HFFc6 (cell line): ENCODE results near the gene P3H3. TPM values are rescaled to one million over a fixed set of nuclear protein-coding genes. Genes with fewer than 3 reads are reported as not detected.

Experiments
- DNase-seq: peaks from one replicate; pipeline ENCODE4 v3.0.0-alpha.2; 2018
- H3K27ac Mint-ChIP-seq: 2 replicates; pipeline ENCODE4 v1.8.0; 2020; ENCODE audit warnings: mild to moderate bottlenecking, mixed read lengths
- H3K27me3 Mint-ChIP-seq: 2 replicates; pipeline ENCODE4 v1.8.0; 2021; ENCODE audit warnings: mild to moderate bottlenecking, moderate library complexity, mixed read lengths; ENCODE audit not compliant: insufficient read depth
- H3K36me3 Mint-ChIP-seq: 2 replicates; pipeline ENCODE4 v1.8.0; 2021; ENCODE audit warnings: low read depth, mixed read lengths
- H3K4me1 Mint-ChIP-seq: 2 replicates; pipeline ENCODE4 v1.8.0; 2020; ENCODE audit warnings: low read depth, mixed read lengths
- H3K4me3 Mint-ChIP-seq: 2 replicates; pipeline ENCODE4 v1.8.0; 2020; ENCODE audit warnings: mild to moderate bottlenecking, moderate library complexity, mixed read lengths
- H3K9me3 Mint-ChIP-seq: 2 replicates; pipeline ENCODE4 v1.8.0; 2020; ENCODE audit warnings: mild to moderate bottlenecking, mixed read lengths
- total RNA-seq, 6 experiments: library from RNA; stranded (reverse); fragmentation: NEBNext Ultra II Directional; extraction: Animal tissue kit (Norgen Biotek cat#: 25700); gene quantifications; 2 replicates in 1 of 6; 3 replicates in 5 of 6; pipeline ENCODE4 v1.2.3, GENCODE V29; 2021
- TF ChIP-seq, protein P1 (sequence below): fragments of 200-600 bp; sonication (generic); IDR thresholded peaks from 2 replicates; pipeline ENCODE4 v1.5.0; 2021; ENCODE audit warnings: antibody characterized with exemption, mild to moderate bottlenecking

P3H3 gene
- total RNA-seq, 6 experiments from 2014 or later: 94.0 to 109 (median 103) TPM

DNA sequence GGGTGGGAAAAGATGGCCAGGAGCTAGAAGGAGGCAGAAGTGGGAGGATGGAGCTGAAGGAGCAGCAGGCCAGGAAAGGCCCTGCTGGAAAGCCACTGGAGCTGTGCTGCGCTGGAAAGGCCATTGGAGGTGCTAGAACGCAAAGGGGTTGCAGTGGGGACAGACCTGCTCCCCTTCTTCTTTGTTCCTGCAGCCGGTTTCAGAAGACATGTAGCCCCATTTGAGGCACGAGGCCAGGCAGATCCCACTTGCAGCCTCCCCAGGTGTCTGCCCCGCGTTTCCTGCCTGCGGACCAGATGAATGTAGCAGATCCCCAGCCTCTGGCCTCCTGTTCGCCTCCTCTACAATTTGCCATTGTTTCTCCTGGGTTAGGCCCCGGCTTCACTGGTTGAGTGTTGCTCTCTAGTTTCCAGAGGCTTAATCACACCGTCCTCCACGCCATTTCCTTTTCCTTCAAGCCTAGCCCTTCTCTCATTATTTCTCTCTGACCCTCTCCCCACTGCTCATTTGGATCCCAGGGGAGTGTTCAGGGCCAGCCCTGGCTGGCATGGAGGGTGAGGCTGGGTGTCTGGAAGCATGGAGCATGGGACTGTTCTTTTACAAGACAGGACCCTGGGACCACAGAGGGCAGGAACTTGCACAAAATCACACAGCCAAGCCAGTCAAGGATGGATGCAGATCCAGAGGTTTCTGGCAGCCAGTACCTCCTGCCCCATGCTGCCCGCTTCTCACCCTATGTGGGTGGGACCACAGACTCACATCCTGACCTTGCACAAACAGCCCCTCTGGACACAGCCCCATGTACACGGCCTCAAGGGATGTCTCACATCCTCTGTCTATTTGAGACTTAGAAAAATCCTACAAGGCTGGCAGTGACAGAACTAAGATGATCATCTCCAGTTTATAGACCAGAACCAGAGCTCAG lies 8.8 kb upstream of the P3H3 start:
- peaks cover 36% of the 10 kb centered on the region for H3K4me1 Mint-ChIP-seq
- no peaks in the 10 kb centered on the region for H3K36me3 Mint-ChIP-seq
- no peak overlapping the region for H3K4me3 Mint-ChIP-seq
- H3K27ac Mint-ChIP-seq: no peak overlapping the region
- DNase-seq: no peak
- peaks cover 44% of the 10 kb centered on the region for H3K27me3 Mint-ChIP-seq
- TF ChIP-seq, protein P1, sequence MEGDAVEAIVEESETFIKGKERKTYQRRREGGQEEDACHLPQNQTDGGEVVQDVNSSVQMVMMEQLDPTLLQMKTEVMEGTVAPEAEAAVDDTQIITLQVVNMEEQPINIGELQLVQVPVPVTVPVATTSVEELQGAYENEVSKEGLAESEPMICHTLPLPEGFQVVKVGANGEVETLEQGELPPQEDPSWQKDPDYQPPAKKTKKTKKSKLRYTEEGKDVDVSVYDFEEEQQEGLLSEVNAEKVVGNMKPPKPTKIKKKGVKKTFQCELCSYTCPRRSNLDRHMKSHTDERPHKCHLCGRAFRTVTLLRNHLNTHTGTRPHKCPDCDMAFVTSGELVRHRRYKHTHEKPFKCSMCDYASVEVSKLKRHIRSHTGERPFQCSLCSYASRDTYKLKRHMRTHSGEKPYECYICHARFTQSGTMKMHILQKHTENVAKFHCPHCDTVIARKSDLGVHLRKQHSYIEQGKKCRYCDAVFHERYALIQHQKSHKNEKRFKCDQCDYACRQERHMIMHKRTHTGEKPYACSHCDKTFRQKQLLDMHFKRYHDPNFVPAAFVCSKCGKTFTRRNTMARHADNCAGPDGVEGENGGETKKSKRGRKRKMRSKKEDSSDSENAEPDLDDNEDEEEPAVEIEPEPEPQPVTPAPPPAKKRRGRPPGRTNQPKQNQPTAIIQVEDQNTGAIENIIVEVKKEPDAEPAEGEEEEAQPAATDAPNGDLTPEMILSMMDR: no peak
- no peaks in the 10 kb centered on the region for H3K9me3 Mint-ChIP-seq

DNA sequence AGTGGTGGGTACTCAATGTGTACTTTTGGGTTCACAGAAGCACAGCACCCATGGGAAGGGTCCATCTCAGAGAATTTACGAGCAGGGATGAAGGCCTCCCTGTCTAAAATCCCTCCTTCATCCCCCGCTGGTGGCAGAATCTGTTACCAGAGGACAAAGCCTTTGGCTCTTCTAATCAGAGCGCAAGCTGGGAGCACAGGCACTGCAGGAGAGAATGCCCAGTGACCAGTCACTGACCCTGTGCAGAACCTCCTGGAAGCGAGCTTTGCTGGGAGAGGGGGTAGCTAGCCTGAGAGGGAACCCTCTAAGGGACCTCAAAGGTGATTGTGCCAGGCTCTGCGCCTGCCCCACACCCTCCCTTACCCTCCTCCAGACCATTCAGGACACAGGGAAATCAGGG lies 8.0 kb upstream of the P3H3 start:
- Mint-ChIP-seq H3K4me3 (no peak overlapping the region), H3K9me3 (no peaks in the 10 kb centered on the region), H3K4me1 (peaks cover 43% of the 10 kb centered on the region), H3K27ac (no peak overlapping the region), H3K27me3 (peaks cover 50% of the 10 kb centered on the region), H3K36me3 (peaks cover 5% of the 10 kb centered on the region)
- no peak for DNase-seq
- TF ChIP-seq, protein P1: no peak

- peaks cover 8% of the 10 kb centered on the region for H3K36me3 Mint-ChIP-seq
- peak within 1 kb of the TSS; percentile 80 for H3K4me3 Mint-ChIP-seq
- no peaks in the 10 kb centered on the region for H3K9me3 Mint-ChIP-seq
- TF ChIP-seq, protein P1: no peak
- H3K4me1 Mint-ChIP-seq: peaks cover 48% of the 10 kb centered on the region
- no peak for DNase-seq
- peaks cover 45% of the 10 kb centered on the region for H3K27me3 Mint-ChIP-seq
- peak within 1 kb of the TSS; percentile 19; the same call in 1 of the 2 replicates for H3K27ac Mint-ChIP-seq
These were observed 6.4 kb upstream of the P3H3 start, which contains the start of gene GPR162 for GRCh38 chr12:6821591-6822425. Gene GPR162, plus strand, starts transcription at chr12:6821821. Its CDS starts 2,078 bp downstream, at chr12:6823899.

GRCh38 chr12:6822426-6823135 lies 5.6 kb upstream of the P3H3 start:
- Mint-ChIP-seq H3K36me3 (peaks cover 8% of the 10 kb centered on the region), H3K27ac (no peak overlapping the region), H3K9me3 (no peaks in the 10 kb centered on the region), H3K4me3 (peak overlapping the region; percentile 80; the same call in 1 of the 2 replicates), H3K4me1 (peaks cover 55% of the 10 kb centered on the region), H3K27me3 (peaks cover 40% of the 10 kb centered on the region)
- no peak for DNase-seq
- TF ChIP-seq, protein P1: no peak
